Right atrium auricular region (tissue), 2 donors: Measurements from ENCODE around the gene RPRM. TPM values are rescaled to one million over a fixed set of nuclear protein-coding genes. Genes with fewer than 3 reads are reported as not detected.

Experiments
- DNase-seq: peaks from one replicate; pipeline ENCODE4 v3.0.0-alpha.2; 2019; ENCODE audit warnings: low spot score
- H3K27ac ChIP-seq, 2 donors: fragments of 200-600 bp; sonication (generic); 1 replicate in 1 of 2; 2 replicates in 1 of 2; pipeline ENCODE4 v1.5.1; 2016 to 2019
- H3K27me3 ChIP-seq, 2 donors: fragments of 200-600 bp; sonication (generic); one replicate each; pipeline versions ENCODE4 v1.5.1 to v1.6.0; 2017 to 2019
- H3K36me3 ChIP-seq: fragments of 200-600 bp; sonication (generic); one replicate; pipeline ENCODE4 v1.5.1; 2016
- H3K4me1 ChIP-seq, 2 donors: fragments of 200-600 bp; sonication (generic); one replicate each; pipeline versions ENCODE4 v1.5.1 to v1.6.0; 2017 to 2019
- H3K4me3 ChIP-seq, 2 donors: fragments of 200-600 bp; sonication (generic); 1 replicate in 1 of 2; 2 replicates in 1 of 2; pipeline ENCODE4 v1.5.1; 2017 to 2019; ENCODE audit warnings: mild to moderate bottlenecking in 1 of 2, moderate library complexity in 1 of 2
- H3K9me3 ChIP-seq, 2 donors: fragments of 200-600 bp; sonication (generic); one replicate each; pipeline ENCODE4 v1.5.1; 2019
- CTCF ChIP-seq, 2 donors: fragments of 200-600 bp; sonication (generic); IDR thresholded peaks; one replicate each; pipeline ENCODE4 v1.5.1; 2019; ENCODE audit warnings: antibody characterized with exemption in 2 of 2
- total RNA-seq, 2 donors: library from RNA; depleted of rRNA; stranded (reverse); fragments of >200 nt; gene quantifications; one replicate each; pipeline ENCODE4 v1.1.0, GENCODE V29; 2016

Gene RPRM
- total RNA-seq, 2 donors from 2014 or later = 1.1 to 2.8 TPM

- DNase-seq = no peak
- Histone ChIP-seq H3K4me1 (no peaks in the 10 kb centered on the region), H3K36me3 (no peaks in the 10 kb centered on the region), H3K27me3 (no peaks in the 10 kb centered on the region), H3K27ac (no peak overlapping the region), H3K9me3 (no peaks in the 10 kb centered on the region), H3K4me3 (no peak overlapping the region)
- no peak for TF ChIP-seq CTCF (IDR thresholded peaks at IDR 0.05)
Observed at GRCh38 chr2:153470867-153471266, 7.7 kb downstream of the RPRM start.

GRCh38 chr2:153464395-153464794 is 14.2 kb downstream of the RPRM start:
- TF ChIP-seq CTCF (IDR thresholded peaks at IDR 0.05) = no peak
- Histone ChIP-seq H3K27me3 (no peaks in the 10 kb centered on the region), H3K4me3 (no peak overlapping the region), H3K9me3 (no peaks in the 10 kb centered on the region), H3K4me1 (no peaks in the 10 kb centered on the region), H3K36me3 (no peaks in the 10 kb centered on the region), H3K27ac (no peak overlapping the region)
- DNase-seq = no peak

GRCh38 chr2:153462338-153462859 is 16.2 kb downstream of the RPRM start:
- Histone ChIP-seq H3K27me3 (no peaks in the 10 kb centered on the region), H3K4me3 (no peak overlapping the region), H3K4me1 (no peaks in the 10 kb centered on the region), H3K36me3 (no peaks in the 10 kb centered on the region), H3K27ac (no peak overlapping the region), H3K9me3 (no peaks in the 10 kb centered on the region)
- TF ChIP-seq CTCF (IDR thresholded peaks at IDR 0.05) = no peak
- no peak for DNase-seq

GRCh38 chr2:153461453-153461852 is 17.1 kb downstream of the RPRM start:
- TF ChIP-seq CTCF (IDR thresholded peaks at IDR 0.05) = no peak
- Histone ChIP-seq H3K27me3 (no peaks in the 10 kb centered on the region), H3K4me1 (no peaks in the 10 kb centered on the region), H3K36me3 (no peaks in the 10 kb centered on the region), H3K4me3 (no peak overlapping the region), H3K27ac (no peak overlapping the region), H3K9me3 (no peaks in the 10 kb centered on the region)
- no peak for DNase-seq

- no peaks in the 10 kb centered on the region for H3K27me3 ChIP-seq
- DNase-seq = no peak
- H3K9me3 ChIP-seq = no peaks in the 10 kb centered on the region
- H3K4me1 ChIP-seq = no peaks in the 10 kb centered on the region
- no peaks in the 10 kb centered on the region for H3K36me3 ChIP-seq
- H3K27ac ChIP-seq = no peak overlapping the region
- TF ChIP-seq CTCF (IDR thresholded peaks at IDR 0.05) = no peak
- no peak overlapping the region for H3K4me3 ChIP-seq
Observed at GRCh38 chr2:153455861-153456260, 22.7 kb downstream of the RPRM start.

- Histone ChIP-seq H3K36me3 (no peaks in the 10 kb centered on the region), H3K4me1 (no peaks in the 10 kb centered on the region)
- no peak for TF ChIP-seq CTCF (IDR thresholded peaks at IDR 0.05)
Observed at GRCh38 chr2:153455403-153455802, 23.2 kb downstream of the RPRM start.

More at GRCh38 chr2:153455403-153455802, 23.2 kb downstream of the RPRM start:
- Histone ChIP-seq H3K27me3 (no peaks in the 10 kb centered on the region), H3K4me3 (no peak overlapping the region), H3K27ac (no peak overlapping the region), H3K9me3 (no peaks in the 10 kb centered on the region)
- DNase-seq = no peak
